Sigmoid colon (tissue), 4 donors: Measurements from ENCODE around the gene TUBD1.
"Not testable (repeated sequence)": the region's sequence is repeated elsewhere in the genome, so short reads cannot be mapped to it uniquely, and the experiment has no call there.

Experiments
- CTCF ChIP-seq, 4 experiments: fragments of 450-650 bp in 3 of 4; fragments of 200-600 bp in 1 of 4; IDR thresholded peaks; one replicate each; pipeline ENCODE4 v1.5.1; 2016 to 2019; ENCODE audit warnings: antibody characterized with exemption in 4 of 4, mild to moderate bottlenecking in 3 of 4, moderate library complexity in 2 of 4
- EP300 ChIP-seq, 4 donors: sonication (generic); formaldehyde crosslinking; IDR thresholded peaks; one replicate each; pipeline ENCODE4 v1.6.1; 2017; ENCODE audit warnings: antibody characterized with exemption in 4 of 4
- POLR2A ChIP-seq, 2 donors: fragments of 450-650 bp; IDR thresholded peaks; one replicate each; pipeline ENCODE4 v1.6.1; 2016; ENCODE audit warnings: antibody characterized with exemption in 2 of 2, mild to moderate bottlenecking in 2 of 2, moderate library complexity in 2 of 2
- POLR2AphosphoS5 ChIP-seq, 4 donors: sonication (generic); formaldehyde crosslinking; IDR thresholded peaks; one replicate each; pipeline ENCODE4 v1.6.1; 2017; ENCODE audit warnings: antibody characterized with exemption in 4 of 4

- TF ChIP-seq CTCF, EP300, POLR2AphosphoS5, POLR2A (IDR thresholded peaks at IDR 0.05): not testable (repeated sequence)
Observed at GRCh38 chr17:59853919-59854729, 38.6 kb downstream of the TUBD1 start.
